Osteocyte (in vitro differentiated cells): ENCODE measurements around the gene CTSL. TPM values are rescaled to one million over a fixed set of nuclear protein-coding genes. Genes with fewer than 3 reads are reported as not detected.

Experiments used
- DNase-seq: peaks from one replicate; pipeline ENCODE4 v3.0.0; 2021; ENCODE audit warnings: mixed read lengths; ENCODE audit not compliant: unreplicated experiment; ENCODE audit errors: extremely low spot score
- H3K27ac Mint-ChIP-seq: one replicate; pipeline ENCODE4 v1.8.0; 2021; ENCODE audit warnings: mild to moderate bottlenecking, mixed read lengths; ENCODE audit not compliant: unreplicated experiment
- H3K27me3 Mint-ChIP-seq: one replicate; pipeline ENCODE4 v1.8.0; 2021; ENCODE audit warnings: mixed read lengths; ENCODE audit not compliant: unreplicated experiment
- H3K36me3 Mint-ChIP-seq: one replicate; pipeline ENCODE4 v1.8.0; 2021; ENCODE audit warnings: mixed read lengths; ENCODE audit not compliant: unreplicated experiment
- H3K4me1 Mint-ChIP-seq: one replicate; pipeline ENCODE4 v1.8.0; 2021; ENCODE audit warnings: mixed read lengths; ENCODE audit not compliant: unreplicated experiment
- H3K4me3 Mint-ChIP-seq: one replicate; pipeline ENCODE4 v1.8.0; 2021; ENCODE audit warnings: mild to moderate bottlenecking, moderate library complexity, mixed read lengths; ENCODE audit not compliant: unreplicated experiment
- H3K9me3 Mint-ChIP-seq: one replicate; pipeline ENCODE4 v1.8.0; 2021; ENCODE audit warnings: mixed read lengths; ENCODE audit not compliant: unreplicated experiment
- CTCF ChIP-seq: fragments of 200-600 bp; sonication (generic); IDR thresholded peaks from 2 replicates; pipeline ENCODE4 v1.5.0; 2021; ENCODE audit warnings: antibody characterized with exemption, mild to moderate bottlenecking, moderate library complexity
- total RNA-seq: library from RNA; stranded (reverse); gene quantifications from 2 replicates; pipeline ENCODE4 v1.2.1, GENCODE V29; 2021

Gene CTSL
- total RNA-seq, 1 donor from 2014 or later: 264 TPM

- H3K9me3 Mint-ChIP-seq: no peaks in the 10 kb centered on the region
- no peaks in the 10 kb centered on the region for H3K36me3 Mint-ChIP-seq
- peaks cover 61% of the 10 kb centered on the region for H3K4me1 Mint-ChIP-seq
- H3K27me3 Mint-ChIP-seq: no peaks in the 10 kb centered on the region
- DNase-seq: no peak
- TF ChIP-seq CTCF: no peak
- H3K4me3 Mint-ChIP-seq: no peak overlapping the region
- H3K27ac Mint-ChIP-seq: peak overlapping the region; percentile 90
These were observed 9.8 kb upstream of the CTSL start for GRCh38 chr9:87716141-87716540.

GRCh38 chr9:87717456-87717855 lies 8.5 kb upstream of the CTSL start:
- H3K27ac Mint-ChIP-seq: peak overlapping the region; percentile 32
- H3K4me3 Mint-ChIP-seq: no peak overlapping the region
- no peaks in the 10 kb centered on the region for H3K36me3 Mint-ChIP-seq
- TF ChIP-seq CTCF: no peak
- H3K4me1 Mint-ChIP-seq: peaks cover 47% of the 10 kb centered on the region
- H3K9me3 Mint-ChIP-seq: no peaks in the 10 kb centered on the region
- no peaks in the 10 kb centered on the region for H3K27me3 Mint-ChIP-seq
- DNase-seq: no peak

- DNase-seq: peak; percentile 23
- Mint-ChIP-seq H3K27me3 (no peaks in the 10 kb centered on the region), H3K4me1 (peaks cover 40% of the 10 kb centered on the region), H3K36me3 (no peaks in the 10 kb centered on the region), H3K27ac (no peak overlapping the region), H3K4me3 (no peak overlapping the region), H3K9me3 (no peaks in the 10 kb centered on the region)
- no peak for TF ChIP-seq CTCF
These were observed 7.7 kb upstream of the CTSL start for GRCh38 chr9:87718231-87718630.

GRCh38 chr9:87718852-87719612 lies 6.9 kb upstream of the CTSL start:
- H3K27ac Mint-ChIP-seq: no peak overlapping the region
- no peaks in the 10 kb centered on the region for H3K36me3 Mint-ChIP-seq
- H3K27me3 Mint-ChIP-seq: no peaks in the 10 kb centered on the region
- DNase-seq: peak; percentile 25
- H3K4me1 Mint-ChIP-seq: peaks cover 32% of the 10 kb centered on the region
- no peak for TF ChIP-seq CTCF
- no peaks in the 10 kb centered on the region for H3K9me3 Mint-ChIP-seq
- no peak overlapping the region for H3K4me3 Mint-ChIP-seq

GRCh38 chr9:87720173-87720572 lies 5.7 kb upstream of the CTSL start:
- Mint-ChIP-seq H3K36me3 (no peaks in the 10 kb centered on the region), H3K27me3 (no peaks in the 10 kb centered on the region), H3K27ac (no peak overlapping the region), H3K4me1 (peaks cover 24% of the 10 kb centered on the region), H3K4me3 (no peak overlapping the region), H3K9me3 (no peaks in the 10 kb centered on the region)
- peak; percentile 7 for DNase-seq
- no peak for TF ChIP-seq CTCF
